IPS DF 4.7 (cell line): ENCODE measurements around the gene UROS.

ENCODE experiments used
- DNase-seq: peaks from one replicate; pipeline ENCODE4 v3.0.0-alpha.2; 2013; ENCODE audit warnings: low spot score; ENCODE audit errors: extremely low read depth

Gene UROS

GRCh38 chr10:125792342-125793300, 30.4 kb downstream of the UROS start:
- DNase-seq = no peak

GRCh38 chr10:125788156-125789034, 34.7 kb downstream of the UROS start:
- DNase-seq = no peak

- DNase-seq = no peak
Measured at GRCh38 chr10:125785791-125786190, 37.3 kb downstream of the UROS start.

GRCh38 chr10:125783957-125784356, 39.1 kb downstream of the UROS start:
- DNase-seq = no peak

- no peak for DNase-seq
Measured at GRCh38 chr10:125783408-125783807, 39.6 kb downstream of the UROS start.

GRCh38 chr10:125782616-125783015, 40.4 kb downstream of the UROS start:
- DNase-seq = no peak

- no peak for DNase-seq
Measured at GRCh38 chr10:125782054-125782453, 41.0 kb downstream of the UROS start.

GRCh38 chr10:125781374-125781773, 41.7 kb downstream of the UROS start:
- no peak for DNase-seq

- DNase-seq = no peak
Measured at GRCh38 chr10:125779403-125780327, 43.4 kb downstream of the UROS start.

GRCh38 chr10:125778556-125778955, 44.5 kb downstream of the UROS start:
- no peak for DNase-seq

- DNase-seq = no peak
Measured at GRCh38 chr10:125777806-125778205, 45.3 kb downstream of the UROS start.

GRCh38 chr10:125775491-125776106, 47.5 kb downstream of the UROS start, which contains the start of gene MMP21:
TSS of gene MMP21 (minus strand) at chr10:125775821. CDS start at chr10:125775821, 0 bp downstream.
- DNase-seq = no peak

GRCh38 chr10:125774581-125775191, 48.4 kb downstream of the UROS start:
- DNase-seq = no peak

- no peak for DNase-seq
Measured at GRCh38 chr10:125773687-125774543, 49.1 kb downstream of the UROS start.

GRCh38 chr10:125772864-125773180, 50.2 kb downstream of the UROS start:
- no peak for DNase-seq

- no peak for DNase-seq
Measured at GRCh38 chr10:125772112-125772863, 50.8 kb downstream of the UROS start.

- no peak for DNase-seq
Measured at GRCh38 chr10:125770844-125771243, 52.2 kb downstream of the UROS start.

- no peak for DNase-seq
Measured at GRCh38 chr10:125769175-125769574, 53.9 kb downstream of the UROS start.
